GM18511 (cell line): ENCODE results near the gene ALOX15.
"Not testable (repeated sequence)": the region's sequence is repeated elsewhere in the genome, so short reads cannot be mapped to it uniquely, and the experiment has no call there.

Source experiments
- ATAC-seq: cut with Tn5 transposase; IDR thresholded peaks from one replicate; pipeline ENCODE4 v1.9.1; 2021; ENCODE audit warnings: mild to moderate bottlenecking, moderate library complexity; ENCODE audit not compliant: unreplicated experiment

Gene ALOX15

DNA sequence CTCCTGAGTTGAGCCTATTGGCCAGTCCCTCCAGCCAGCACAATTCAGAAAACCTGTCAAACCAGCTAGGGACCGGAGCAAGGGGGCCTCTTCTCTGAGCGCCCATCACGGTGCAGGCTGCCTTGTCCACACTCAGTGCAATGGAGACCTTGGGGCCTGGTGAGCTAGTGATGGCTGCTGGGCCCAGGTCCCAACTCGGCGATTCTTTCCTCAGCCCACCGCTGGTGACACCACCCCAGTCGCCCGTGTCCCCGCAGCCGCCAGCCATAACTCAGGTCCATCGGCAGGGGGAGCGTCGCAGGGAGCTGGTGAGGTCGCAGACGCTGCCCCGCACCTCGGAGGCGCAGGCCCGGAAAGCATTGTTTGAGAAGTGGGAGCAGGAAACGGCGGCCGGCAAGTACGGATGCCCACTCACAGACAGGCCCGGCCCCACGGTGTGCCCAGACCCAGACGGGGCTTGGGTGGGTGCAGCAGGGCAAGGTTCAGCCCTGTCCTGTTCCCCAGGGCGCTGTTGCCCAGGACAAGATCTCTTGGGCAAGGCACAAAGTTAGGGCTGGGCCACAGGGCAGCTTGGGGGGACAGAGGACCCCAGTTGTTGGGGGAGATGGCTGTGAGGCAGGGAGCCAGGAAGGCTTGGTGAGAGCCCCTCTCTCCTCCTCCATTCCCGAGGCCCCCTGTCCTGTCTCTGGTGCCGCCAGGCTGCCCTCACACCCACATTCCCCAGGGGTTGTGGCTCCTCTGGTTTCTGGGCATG, 46.4 kb downstream of the ALOX15 start:
- ATAC-seq: no peak

DNA sequence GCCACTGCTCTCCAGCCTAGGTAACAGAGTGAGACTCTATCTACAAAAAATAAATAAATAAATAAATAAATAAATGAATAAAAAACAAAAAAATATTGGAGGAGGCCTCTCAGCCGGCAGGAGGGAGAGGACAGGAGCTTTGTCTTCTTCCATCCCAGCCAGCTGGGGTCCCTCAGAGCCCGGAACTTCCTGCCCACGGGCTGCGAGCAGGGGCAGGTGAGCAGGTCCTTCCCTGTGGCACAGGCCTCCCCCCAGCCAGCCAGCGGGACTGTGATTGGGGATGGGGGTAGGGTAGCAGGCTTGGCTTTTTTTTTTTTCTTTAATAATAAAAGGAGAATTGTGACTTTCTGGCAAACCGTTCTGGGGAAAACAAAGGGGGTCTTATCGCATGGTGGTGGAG, 47.1 kb downstream of the ALOX15 start:
- ATAC-seq: no peak

DNA sequence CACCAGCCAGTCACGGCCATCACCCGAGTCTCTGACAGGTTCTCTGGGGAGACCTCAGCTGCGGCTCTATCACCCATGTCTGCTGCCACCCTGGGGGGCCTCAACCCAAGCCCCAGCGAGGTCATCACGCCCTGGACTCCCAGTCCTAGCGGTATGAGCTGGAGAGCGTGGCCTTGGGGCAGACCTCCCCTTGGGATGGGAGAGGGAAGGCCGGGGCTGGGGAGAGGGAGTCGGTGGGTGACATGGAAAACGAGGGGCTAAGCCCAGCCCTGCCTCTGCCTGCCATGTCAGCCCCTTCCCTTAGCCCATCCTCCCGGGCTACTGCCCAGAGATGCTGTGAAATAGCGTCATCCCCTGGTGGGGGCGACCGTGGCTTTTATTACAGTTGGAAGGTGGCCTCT, 48.5 kb downstream of the ALOX15 start:
- no peak for ATAC-seq

DNA sequence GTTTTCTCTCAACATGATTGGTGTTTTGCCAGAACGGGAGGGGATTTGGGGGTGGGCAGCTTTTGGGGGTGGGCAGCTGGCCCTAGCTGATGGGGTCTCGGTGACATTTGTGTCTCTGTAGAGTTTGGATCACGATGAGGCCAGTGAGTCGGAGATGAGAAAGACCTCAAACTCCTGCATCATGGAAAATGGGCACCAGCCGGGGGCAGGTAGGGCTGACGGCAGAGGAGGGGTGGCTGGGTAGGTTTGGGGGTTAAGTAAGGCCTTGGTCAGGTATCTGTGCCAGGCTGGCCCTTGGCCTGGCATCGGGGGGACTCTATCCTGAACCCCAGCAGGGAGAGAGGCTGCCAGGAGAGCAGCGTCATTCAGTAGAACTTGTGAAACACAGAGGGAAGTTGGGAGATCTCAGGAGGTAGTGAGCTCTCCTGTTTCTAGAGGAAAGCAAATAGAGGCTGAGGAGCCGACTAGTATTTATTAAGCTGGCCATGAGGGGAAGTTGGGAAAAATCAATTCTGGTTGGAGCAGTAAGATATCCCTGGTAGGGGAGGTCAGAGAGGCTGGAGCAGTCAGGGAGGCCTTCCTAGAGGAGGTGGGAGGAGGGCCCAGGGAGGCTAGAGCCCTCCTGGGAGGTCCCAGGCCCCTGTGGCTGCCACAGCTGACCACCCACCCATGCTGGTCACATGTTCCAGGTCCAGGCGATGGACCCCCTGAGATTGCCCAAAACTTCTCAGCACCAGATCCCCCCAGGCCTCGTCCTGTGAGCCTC, 49.1 kb downstream of the ALOX15 start:
- no peak for ATAC-seq

DNA sequence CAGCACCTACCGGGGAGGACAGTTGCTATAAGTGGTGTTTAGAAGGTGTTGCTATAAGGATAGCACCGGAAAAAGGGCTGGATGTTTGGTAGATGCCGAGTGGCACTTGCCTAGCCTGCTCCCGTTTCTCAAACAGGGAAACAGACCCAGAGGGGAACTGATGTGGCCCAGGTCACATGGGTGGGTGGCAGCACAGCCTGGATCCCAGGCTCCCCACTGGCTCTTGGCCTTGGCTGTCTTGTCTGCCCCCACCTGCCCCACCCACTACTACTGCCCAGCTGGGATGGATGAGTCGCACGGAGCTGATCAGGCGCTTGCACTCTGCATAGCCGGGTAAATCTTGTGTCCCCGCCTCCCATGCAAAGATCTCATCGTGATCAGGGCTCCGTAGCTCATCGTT, 49.9 kb downstream of the ALOX15 start:
- ATAC-seq: no peak

DNA sequence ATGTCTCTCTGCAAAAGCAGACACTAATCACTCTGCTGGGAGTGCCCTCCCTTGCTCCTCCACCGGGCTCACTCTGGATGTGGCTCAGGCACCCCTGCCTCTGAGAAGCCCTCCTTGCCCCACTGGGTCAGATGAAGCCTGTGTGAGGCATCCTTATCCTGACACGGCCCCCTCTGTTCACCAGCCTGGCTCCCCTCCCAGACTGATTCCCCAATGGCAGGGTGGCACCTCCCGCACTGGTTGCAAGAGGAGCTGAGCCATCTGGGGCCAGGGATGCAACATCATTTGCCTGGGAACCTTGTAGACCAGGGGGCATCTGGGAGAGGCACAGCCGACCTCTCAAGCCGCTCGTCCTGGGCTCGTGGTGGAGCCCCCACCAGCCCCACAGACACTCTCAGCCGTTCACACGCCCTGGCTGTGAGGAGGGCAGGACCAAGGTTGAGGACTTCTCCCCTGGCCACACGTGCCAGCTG, 50.5 kb downstream of the ALOX15 start:
- no peak for ATAC-seq

DNA sequence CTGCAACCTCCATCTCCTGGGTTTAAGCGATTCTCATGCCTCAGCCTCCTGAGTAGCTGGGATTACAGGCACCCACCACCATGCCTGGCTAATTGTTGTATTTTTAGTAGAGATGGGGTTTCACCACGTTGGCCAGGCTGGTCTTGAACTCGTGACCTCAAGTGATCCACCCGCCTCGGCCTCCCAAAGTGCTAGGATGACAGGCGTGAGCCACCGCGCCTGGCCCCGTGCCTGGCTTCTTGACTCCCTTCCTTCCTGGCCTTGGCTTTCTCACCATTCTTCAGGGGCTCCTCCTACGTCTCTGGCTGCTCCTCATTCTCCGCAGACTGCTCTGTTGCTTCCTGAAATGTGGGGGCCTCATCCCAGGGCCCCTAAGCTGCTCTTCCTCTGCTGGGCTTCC, 51.4 kb downstream of the ALOX15 start:
- not testable (repeated sequence) for ATAC-seq

DNA sequence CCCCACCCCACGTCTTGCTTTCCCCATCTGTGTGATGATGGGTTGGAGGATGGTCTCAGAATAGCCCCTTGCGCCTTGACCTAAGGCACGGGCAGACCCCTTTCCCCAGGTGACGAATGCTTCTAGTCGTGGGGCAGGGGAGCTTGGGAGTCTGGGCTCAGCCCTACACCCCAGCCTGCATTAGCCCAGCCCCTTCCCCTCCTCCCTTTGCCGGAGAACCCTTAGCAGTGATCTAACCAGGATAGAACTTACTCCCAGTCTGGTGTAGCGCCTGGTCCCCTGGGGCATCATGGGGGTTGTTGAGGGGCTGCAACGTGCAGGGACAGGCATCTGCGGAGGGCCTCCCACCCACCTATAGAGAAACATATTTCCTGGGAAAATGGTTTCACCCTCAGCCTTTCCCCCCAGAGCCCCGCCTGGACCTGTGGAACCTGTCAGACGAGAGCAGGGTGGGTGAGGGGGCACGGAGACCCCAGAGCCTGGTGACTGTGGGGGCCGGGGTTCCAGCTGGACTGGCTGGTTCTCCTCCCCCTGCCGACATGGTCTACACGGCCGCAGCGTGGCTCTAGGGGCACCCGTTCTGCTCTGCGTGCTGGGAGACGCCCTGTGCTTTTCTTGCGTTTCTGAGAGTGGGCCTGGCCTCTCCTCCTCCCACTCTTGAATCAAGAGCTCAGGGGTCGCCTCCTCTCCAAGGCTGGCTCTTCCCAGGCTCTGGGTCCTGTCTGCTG, 52.4 kb downstream of the ALOX15 start:
- ATAC-seq: no peak

DNA sequence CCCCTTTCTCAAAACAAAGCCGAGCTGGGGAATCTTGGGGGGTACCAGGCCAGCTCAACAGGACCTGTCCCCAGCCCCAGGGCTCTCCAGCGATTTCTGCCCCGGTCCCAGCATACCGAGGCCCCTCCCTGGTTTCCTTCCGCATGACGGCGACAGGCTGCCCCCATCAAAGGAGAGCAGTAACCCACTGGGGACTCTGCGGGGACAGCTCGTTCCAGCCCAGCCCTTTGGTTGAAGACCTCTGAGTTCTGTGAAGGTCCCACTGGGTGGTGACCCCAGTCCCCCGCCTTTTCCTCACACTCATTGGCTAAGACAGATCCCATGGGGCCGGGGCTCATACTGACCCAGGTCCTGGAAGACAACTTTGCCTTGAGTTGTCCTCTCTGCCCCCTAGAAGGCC, 53.1 kb downstream of the ALOX15 start:
- no peak for ATAC-seq

DNA sequence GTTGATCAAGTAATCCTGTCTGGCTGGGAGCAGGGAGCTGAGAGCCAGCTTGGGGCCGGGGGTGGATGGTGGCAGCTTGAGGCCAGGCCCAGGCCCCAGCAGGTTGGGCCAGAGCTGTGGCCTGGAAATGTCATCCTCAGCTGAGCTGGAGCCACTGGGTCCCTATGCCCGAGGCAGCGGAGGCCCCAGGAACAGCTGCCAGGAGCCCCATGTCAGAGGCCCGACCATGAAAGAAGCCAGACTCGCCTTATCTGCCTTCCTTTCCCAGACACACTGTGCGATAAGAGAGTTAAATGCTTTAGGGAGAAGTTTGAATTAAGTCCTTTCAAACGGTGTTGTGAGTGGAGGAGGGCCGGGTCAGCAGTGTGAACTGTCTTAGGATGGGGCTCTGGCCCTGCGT, 53.7 kb downstream of the ALOX15 start:
- no peak for ATAC-seq

DNA sequence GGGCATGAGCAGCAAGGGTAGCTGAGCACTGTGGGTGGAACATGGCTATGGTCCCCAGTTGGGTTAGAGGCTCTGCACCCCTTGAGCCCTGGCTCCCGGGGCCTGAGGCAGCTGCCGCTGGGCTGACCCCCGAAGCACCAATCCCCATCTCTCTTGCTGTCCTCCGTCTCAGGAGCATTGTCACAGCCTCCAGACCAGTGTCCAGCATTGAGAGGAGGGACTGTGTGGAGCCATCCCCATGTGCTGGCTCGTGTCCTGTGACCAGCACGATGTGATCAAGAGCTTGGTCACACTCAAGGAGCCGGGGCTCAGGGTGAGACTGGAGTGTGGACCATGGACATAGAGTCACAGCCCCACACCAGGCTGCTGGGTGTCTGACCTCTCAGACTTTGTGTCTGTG, 54.3 kb downstream of the ALOX15 start:
- ATAC-seq: no peak

DNA sequence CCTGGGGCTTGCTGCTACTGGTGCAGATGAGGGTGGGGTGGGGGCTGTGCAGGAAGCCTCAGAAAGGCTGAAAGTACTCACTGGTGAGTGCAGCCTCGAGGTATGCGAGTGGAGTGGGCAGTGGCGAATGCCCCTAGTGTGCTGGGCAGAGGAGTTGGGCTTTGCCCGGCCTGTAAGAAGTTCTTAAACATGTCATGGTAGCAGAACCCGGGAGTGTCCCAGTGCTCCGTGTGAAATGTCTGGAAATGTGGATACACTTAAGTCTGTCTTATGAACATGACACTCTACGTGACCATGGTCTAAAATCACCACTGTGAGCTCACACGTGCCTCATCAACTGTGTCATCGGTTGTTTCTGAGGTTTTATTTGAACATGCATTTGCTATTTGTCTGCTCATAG, 55.4 kb downstream of the ALOX15 start:
- no peak for ATAC-seq

DNA sequence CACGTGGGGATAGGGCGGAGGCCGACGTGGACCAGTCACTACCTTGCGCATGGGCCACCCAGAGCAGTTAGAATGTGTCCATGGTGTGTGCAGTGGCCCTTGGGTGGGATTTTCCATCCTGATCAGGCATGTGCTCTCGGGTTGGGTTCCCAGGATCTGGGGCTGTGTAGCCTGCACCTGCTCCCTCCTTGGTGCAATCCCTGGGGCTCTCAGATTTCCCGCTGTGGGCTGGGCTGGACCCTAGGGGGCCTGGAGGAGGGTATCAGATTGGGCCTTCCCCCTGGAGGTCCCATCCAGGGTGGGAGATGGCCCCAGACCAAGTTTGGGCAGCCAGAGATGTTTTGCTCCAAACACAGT, 55.9 kb downstream of the ALOX15 start:
- no peak for ATAC-seq

DNA sequence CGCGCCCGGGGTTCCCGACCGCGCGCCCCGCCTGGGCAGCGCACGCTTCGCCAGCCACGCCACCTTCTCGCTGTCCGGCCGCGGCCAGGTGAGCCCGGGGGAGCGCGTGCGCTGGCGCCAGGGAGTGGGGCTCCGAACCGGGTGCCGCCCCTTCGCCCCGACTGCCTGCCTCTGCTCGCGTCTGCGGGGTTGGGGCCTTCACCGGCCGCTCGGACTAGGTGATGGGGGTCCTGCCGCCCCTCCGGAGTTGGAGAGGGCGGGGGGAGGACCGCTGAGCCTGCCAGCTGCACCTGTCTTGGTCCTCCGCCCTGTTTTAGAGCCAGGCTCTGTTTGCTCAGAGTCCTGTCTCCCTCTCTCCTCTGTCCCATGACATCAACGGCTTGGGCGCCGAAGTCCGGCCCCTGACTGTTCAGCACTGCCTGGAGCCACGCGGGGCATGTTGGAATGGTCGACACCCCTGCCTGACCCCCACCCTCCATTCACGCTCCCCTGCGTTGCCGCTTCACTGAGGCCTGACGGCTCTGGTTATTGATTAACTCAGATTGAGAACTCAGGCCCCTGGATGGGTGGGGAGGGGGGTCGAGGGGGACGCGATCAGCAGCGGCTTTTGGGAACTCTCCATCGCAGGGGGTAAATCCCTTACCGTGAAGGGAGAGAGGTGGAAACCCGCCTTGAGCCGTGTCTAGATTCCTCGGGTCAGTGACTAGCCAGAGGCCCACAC, 56.4 kb downstream of the ALOX15 start:
- ATAC-seq: no peak

DNA sequence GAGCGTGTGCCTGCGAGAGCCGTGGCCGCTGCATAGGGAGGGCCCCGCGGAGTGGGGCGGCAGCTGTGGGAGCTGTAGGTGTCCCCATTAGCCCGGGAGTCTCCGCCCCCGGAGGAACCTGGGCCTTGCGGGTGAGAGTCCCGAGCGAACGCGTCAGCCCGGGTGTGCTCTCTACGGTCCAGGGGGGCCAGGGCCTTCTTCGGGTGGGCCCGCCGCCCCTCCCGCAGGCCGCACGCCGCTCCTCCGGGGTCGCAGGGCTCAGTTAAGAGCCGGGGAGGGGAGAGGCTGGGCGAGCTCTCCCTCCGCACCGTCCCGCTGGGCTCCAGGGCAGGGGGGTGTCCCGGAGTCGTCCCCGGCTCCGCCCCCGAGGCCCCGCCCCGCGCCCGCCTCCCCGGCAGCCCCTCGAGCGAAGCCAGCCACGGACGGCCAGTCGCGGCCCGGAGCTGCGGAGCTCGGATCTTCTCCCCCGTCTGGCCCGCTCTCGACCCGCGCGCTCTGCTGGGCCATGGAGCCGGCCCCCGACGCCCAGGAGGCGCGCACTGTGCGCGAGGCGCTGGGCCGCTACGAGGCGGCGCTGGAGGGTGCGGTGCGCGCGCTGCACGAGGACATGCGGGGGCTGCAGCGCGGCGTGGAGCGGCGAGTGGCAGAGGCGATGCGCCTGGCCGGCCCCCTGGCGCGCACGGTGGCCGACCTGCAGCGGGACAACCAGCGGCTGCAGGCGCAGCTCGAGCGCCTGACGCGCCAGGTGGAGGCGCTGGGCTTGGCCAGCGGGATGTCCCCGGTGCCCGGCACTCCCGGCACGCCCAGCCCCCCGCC, 57.2 kb downstream of the ALOX15 start, which contains the start of gene SMTNL2:
Gene SMTNL2, plus strand, starts transcription at position 429 of the 816 bp plus-strand sequence. Its CDS starts 77 bp downstream, at position 506.
- ATAC-seq: no peak

DNA sequence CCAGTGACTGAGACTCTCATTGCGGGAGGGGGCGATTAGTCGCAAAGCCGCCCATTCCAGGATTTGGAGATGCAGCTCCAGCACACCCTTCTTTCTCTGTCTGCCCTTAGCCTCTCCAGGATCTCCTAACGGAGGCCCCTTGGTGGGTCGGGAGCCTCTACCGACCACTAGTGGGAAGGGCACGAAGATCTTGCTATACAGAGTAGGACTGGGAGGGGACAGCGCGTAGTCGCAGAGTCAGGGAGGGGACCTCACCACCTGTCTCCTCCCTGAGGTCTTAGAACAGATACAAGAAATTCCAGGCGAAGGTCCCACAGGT, 57.7 kb downstream of the ALOX15 start:
- ATAC-seq: no peak

DNA sequence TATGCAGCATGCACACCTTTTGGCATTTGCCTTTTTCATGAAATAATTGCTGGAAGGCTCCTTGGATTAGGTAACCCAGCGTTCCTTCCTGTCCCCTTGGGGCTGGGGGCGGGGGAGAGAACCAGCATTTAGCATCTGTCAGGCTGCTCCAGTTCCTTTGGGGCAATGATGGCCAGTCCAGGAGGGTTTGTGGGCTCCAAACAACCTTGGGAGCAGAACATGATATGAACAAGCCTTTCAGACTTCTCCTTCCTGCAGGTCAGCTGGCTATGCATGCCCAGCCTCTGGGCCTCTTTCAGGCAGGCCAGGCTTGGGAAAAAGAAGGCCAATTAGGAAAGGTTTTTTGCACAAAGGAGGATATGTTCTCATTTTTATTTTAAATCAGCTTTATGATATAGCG, 58.3 kb downstream of the ALOX15 start:
- ATAC-seq: no peak

DNA sequence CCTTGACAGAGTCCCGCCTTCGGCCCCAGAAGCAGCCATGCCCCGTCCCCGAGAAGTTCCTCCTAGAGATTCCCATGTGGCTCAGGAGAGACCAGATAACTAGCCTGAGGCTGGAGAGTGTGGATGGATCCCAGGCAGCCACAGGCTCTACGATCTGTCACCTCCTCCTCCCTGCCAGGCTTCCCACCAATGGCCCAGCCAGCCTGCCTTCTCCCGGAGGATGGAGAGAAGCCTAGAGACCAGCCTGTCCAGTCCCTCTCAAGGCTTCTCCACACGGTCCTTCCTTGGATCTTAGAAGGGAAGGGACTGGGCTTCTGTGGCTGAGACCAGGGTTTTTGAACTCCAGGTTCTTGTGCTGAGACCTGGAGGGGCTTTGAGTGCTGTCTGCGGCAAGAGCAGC, 58.8 kb downstream of the ALOX15 start:
- ATAC-seq: no peak

DNA sequence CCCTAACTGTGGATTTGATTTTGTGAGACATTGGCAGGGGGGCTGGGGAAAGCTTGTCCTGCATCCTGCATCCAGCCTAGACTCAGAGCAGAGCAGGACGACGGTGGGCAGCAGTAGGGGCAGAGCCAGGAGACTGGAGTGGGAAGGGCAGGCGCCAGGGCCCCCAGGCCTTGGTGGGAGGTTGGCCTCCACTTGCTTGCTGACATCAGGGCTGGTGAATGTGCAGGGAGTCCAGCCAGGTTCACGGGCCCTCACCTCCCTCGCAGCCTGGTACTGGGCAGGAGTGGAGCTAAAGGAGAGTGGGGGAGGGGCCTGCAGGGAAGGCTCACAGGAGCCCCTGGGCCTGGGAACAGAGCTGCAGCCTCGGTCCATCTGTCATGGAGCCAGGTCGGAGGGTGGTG, 59.4 kb downstream of the ALOX15 start:
- ATAC-seq: no peak
